IMR-90 (cell line): Measurements from ENCODE around the gene OR10A7. TPM values are rescaled to one million over a fixed set of nuclear protein-coding genes. Genes with fewer than 3 reads are reported as not detected.

ENCODE experiments used
- ATAC-seq: fragments of 200-7000 bp; cut with Tn5 transposase; 2 replicates; pipeline ENCODE4 v1.9.1; 2020; ENCODE audit warnings: low read depth, mild to moderate bottlenecking, moderate library complexity
- BruUV-seq: library from RNA; stranded (reverse); fragments of 400-500 nt; replicated peaks from 2 replicates; lab custom pipeline; 2021; lab: Mats Ljungman, UMichigan
- CTCF ChIA-PET: fragments of 300-600 bp; formaldehyde crosslinking; extraction: SDS; loops from one replicate; lab custom pipeline; 2021; ENCODE audit warnings: antibody characterized with exemption; lab: Yijun Ruan, JAX
- POLR2A ChIA-PET: fragments of 300-600 bp; sonication (Branson Sonifier 250); formaldehyde crosslinking; loops from one replicate; lab custom pipeline; 2022; ENCODE audit warnings: antibody characterized with exemption; ENCODE audit not compliant: unreplicated experiment; lab: Charles Lee
- DNase-seq: peaks from one replicate; pipeline ENCODE4 v3.0.0; 2013
- H2AFZ ChIP-seq: replicated peaks from 2 replicates; pipeline ENCODE3; 2013; ENCODE audit warnings: low read length, mild to moderate bottlenecking; ENCODE audit not compliant: poor library complexity
- H2AK5ac ChIP-seq: 2 replicates; pipeline ENCODE4 v1.6.1; 2013; ENCODE audit warnings: low read depth, low read length, inconsistent platforms
- H2AK9ac ChIP-seq: replicated peaks from 2 replicates; pipeline ENCODE3; 2013; ENCODE audit warnings: mild to moderate bottlenecking, low read depth, low read length, moderate library complexity; ENCODE audit not compliant: poor library complexity
- H2BK120ac ChIP-seq: 2 replicates; pipeline ENCODE4 v1.6.1; 2013; ENCODE audit warnings: low read depth, low read length, inconsistent platforms
- H2BK15ac ChIP-seq: 3 replicates; pipeline ENCODE4 v1.6.1; 2013; ENCODE audit warnings: low read depth, low read length, inconsistent platforms
- H2BK20ac ChIP-seq: 2 replicates; pipeline ENCODE4 v1.6.1; 2013; ENCODE audit warnings: low read depth, mild to moderate bottlenecking, inconsistent platforms, low read length, moderate library complexity
- H2BK5ac ChIP-seq: 2 replicates; pipeline ENCODE4 v1.6.1; 2013; ENCODE audit warnings: mild to moderate bottlenecking, low read depth, low read length, inconsistent platforms; ENCODE audit not compliant: poor library complexity, severe bottlenecking
- H3K14ac ChIP-seq: replicated peaks from 2 replicates; pipeline ENCODE4 v1.6.1; 2013; ENCODE audit warnings: low read depth, low read length, inconsistent platforms
- H3K18ac ChIP-seq: 2 replicates; pipeline ENCODE4 v1.6.1; 2013; ENCODE audit warnings: low read depth, low read length, control low read depth
- H3K23ac ChIP-seq: 2 replicates; pipeline ENCODE4 v1.6.1; 2013; ENCODE audit warnings: low read depth, low read length, inconsistent platforms
- H3K27ac ChIP-seq: 2 replicates; pipeline ENCODE4 v1.5.1; 2013; ENCODE audit warnings: mild to moderate bottlenecking, control low read depth, low read length; ENCODE audit not compliant: insufficient read depth
- H3K27me3 ChIP-seq: 2 replicates; pipeline ENCODE4 v1.6.1; 2013; ENCODE audit warnings: low read length; ENCODE audit not compliant: control insufficient read depth, insufficient read depth
- H3K36me3 ChIP-seq: 2 replicates; pipeline ENCODE4 v1.6.1; 2013; ENCODE audit warnings: low read length, mixed read lengths; ENCODE audit not compliant: control insufficient read depth, insufficient read depth
- H3K4ac ChIP-seq: 2 replicates; pipeline ENCODE4 v1.6.1; 2013; ENCODE audit warnings: low read depth, low read length, inconsistent platforms
- H3K4me1 ChIP-seq: 2 replicates; pipeline ENCODE4 v1.6.1; 2013; ENCODE audit warnings: low read length, mixed read lengths; ENCODE audit not compliant: control insufficient read depth, insufficient read depth
- H3K4me2 ChIP-seq: 2 replicates; pipeline ENCODE4 v1.6.1; 2013; ENCODE audit warnings: low read depth, mild to moderate bottlenecking, control low read depth, low read length, moderate library complexity
- H3K4me3 ChIP-seq: 2 replicates; pipeline ENCODE4 v1.5.1; 2013; ENCODE audit warnings: low read depth, mild to moderate bottlenecking, control low read depth, low read length, moderate library complexity; ENCODE audit not compliant: insufficient read depth
- H3K56ac ChIP-seq: 2 replicates; pipeline ENCODE4 v1.6.1; 2013; ENCODE audit warnings: low read length, inconsistent platforms; ENCODE audit not compliant: insufficient read depth; ENCODE audit errors: extremely low read depth
- H3K79me1 ChIP-seq, 2 experiments: 2 replicates each; pipeline ENCODE4 v1.6.1; 2013; ENCODE audit warnings: low read length in 2 of 2, inconsistent platforms in 1 of 2, low read depth in 1 of 2
- H3K9ac ChIP-seq: 2 replicates; pipeline ENCODE4 v1.6.1; 2013; ENCODE audit warnings: low read depth, low read length, control low read depth
- H3K9me1 ChIP-seq: 2 replicates; pipeline ENCODE4 v1.6.1; 2013; ENCODE audit warnings: low read length, inconsistent platforms; ENCODE audit not compliant: insufficient read depth
- H3K9me3 ChIP-seq: 2 replicates; pipeline ENCODE4 v1.6.1; 2013; ENCODE audit warnings: low read length; ENCODE audit not compliant: control insufficient read depth, insufficient read depth
- H4K20me1 ChIP-seq: 2 replicates; pipeline ENCODE4 v1.6.1; 2013; ENCODE audit warnings: low read length, inconsistent platforms; ENCODE audit not compliant: insufficient read depth
- H4K5ac ChIP-seq: 2 replicates; pipeline ENCODE4 v1.6.1; 2013; ENCODE audit warnings: mild to moderate bottlenecking, low read depth, low read length, control low read depth
- H4K8ac ChIP-seq, 2 experiments: 2 replicates each; pipeline ENCODE4 v1.6.1; 2013; ENCODE audit warnings: low read depth in 2 of 2, low read length in 2 of 2, control low read depth in 1 of 2, inconsistent platforms in 1 of 2
- H4K91ac ChIP-seq: 2 replicates; pipeline ENCODE4 v1.6.1; 2013; ENCODE audit warnings: low read depth, low read length, inconsistent platforms; ENCODE audit not compliant: insufficient read depth
- CHD1 ChIP-seq: IDR thresholded peaks from 2 replicates; pipeline ENCODE4 v1.6.1; 2012; ENCODE audit warnings: low read depth, low read length, improper control_type of control experiment
- MAFK ChIP-seq: IDR thresholded peaks from 2 replicates; pipeline ENCODE4 v1.6.1; 2012; ENCODE audit warnings: low read depth, low read length, improper control_type of control experiment
- WGBS, 2 experiments: methylation state at CpG; one replicate each; pipeline versions ENCODE4 v1.1.5 to v1.1.7; 2013; ENCODE audit warnings: missing lambda C conversion rate in 2 of 2; ENCODE audit not compliant: insufficient read length in 1 of 2; ENCODE audit errors: extremely low coverage in 2 of 2; 5-methylcytosine and 5-hydroxymethylcytosine counted together
- dilution Hi-C: fragments of 300-500 bp; cut with HindIII; formaldehyde crosslinking; loops from one replicate; pipeline ENCODE4 v1.14.3; 2018; ENCODE audit warnings: low sequenced_read_pairs; ENCODE audit not compliant: unreplicated experiment
- in situ Hi-C: fragments of 300-500 bp; cut with MboI; formaldehyde crosslinking; loops from 3 replicates; pipeline ENCODE4 v1.14.3; 2019; ENCODE audit warnings: low sequenced_read_pairs, inconsistent platforms, mixed read lengths
- intact Hi-C: fragments of 100-400 bp; cut with micrococcal nuclease; formaldehyde crosslinking; loops from 2 replicates; pipeline ENCODE4 v1.10.0; 2022
- polyA plus RNA-seq, 3 experiments: library from polyadenylated mRNA; depleted of rRNA; stranded (reverse); fragments of >200 nt; gene quantifications; 2 replicates each; pipeline ENCODE4 v1.2.3, GENCODE V29; 2012; ENCODE audit warnings: low replicate concordance in 1 of 3
- total RNA-seq: library from RNA; depleted of rRNA; stranded (reverse); fragments of >200 nt; gene quantifications from 2 replicates; pipeline ENCODE4 v1.2.3, GENCODE V29; 2012

Gene OR10A7
- total and polyA plus RNA-seq, 2 of the 4 experiments (the other 2 are of a cell fraction), result not detected

- Histone ChIP-seq H3K4me3 (no peak overlapping the region), H3K14ac (no peak overlapping the region), H3K27me3 (no peaks in the 10 kb centered on the region), H2BK5ac (no peak overlapping the region), H2BK20ac (no peak overlapping the region), H3K56ac (no peak overlapping the region), H3K23ac (no peak overlapping the region), H4K91ac (no peak overlapping the region), H3K4ac (no peak overlapping the region), H4K5ac (no peak overlapping the region), H3K36me3 (no peaks in the 10 kb centered on the region), H4K20me1 (no peaks in the 10 kb centered on the region), H3K4me1 (no peaks in the 10 kb centered on the region), H2AK5ac (no peak overlapping the region), H4K8ac (no peak overlapping the region), H3K4me2 (no peak overlapping the region), H2BK120ac (no peak overlapping the region), H2BK15ac (no peak overlapping the region), H3K9me3 (no peaks in the 10 kb centered on the region), H3K9me1 (no peaks in the 10 kb centered on the region), H3K27ac (no peak overlapping the region), H2AFZ (no peak overlapping the region), H2AK9ac (no peak overlapping the region), H3K18ac (no peak overlapping the region), H3K9ac (no peak overlapping the region), H3K79me1 (no peaks in the 10 kb centered on the region)
- DNase-seq (no peak), ATAC-seq (no peak)
- CTCF ChIA-PET, result no interaction called here
- WGBS, 2 experiments, result no CpG with 5 or more reads among the region's 4 CpGs
- no peak for TF ChIP-seq CHD1
- TF ChIP-seq MAFK, result peak; percentile 67
- in situ Hi-C loops (no loop called here), dilution Hi-C loops (no loop called here), intact Hi-C loops (no loop called here)
- BruUV-seq, result no TSS peak
- POLR2A ChIA-PET, result no interaction called here
These were observed 36.0 kb downstream of the OR10A7 start for GRCh38 chr12:55256831-55257230.
